Astrocyte (in vitro differentiated cells and primary cell): ENCODE data around the gene KCNMA1. TPM values are rescaled to one million over a fixed set of nuclear protein-coding genes. Genes with fewer than 3 reads are reported as not detected.

Experiments
- DNase-seq: peaks from one replicate; pipeline ENCODE4 v3.0.0-alpha.2; 2010; ENCODE audit warnings: low read depth
- FAIRE-seq: peaks from 2 replicates; lab custom pipeline; 2011; peaks lifted over from hg19 to GRCh38; lab: Jason Lieb, UNC
- H2AFZ ChIP-seq: 2 replicates; pipeline ENCODE4 v1.6.0; 2012; ENCODE audit warnings: low read depth, low read length, inconsistent platforms
- H3K27ac ChIP-seq: 2 replicates; pipeline ENCODE4 v1.5.1; 2011; ENCODE audit warnings: low read depth, low read length, inconsistent platforms
- H3K27me3 ChIP-seq: 2 replicates; pipeline ENCODE4 v1.6.0; 2011; ENCODE audit warnings: low read length, inconsistent platforms; ENCODE audit not compliant: insufficient read depth
- H3K36me3 ChIP-seq: 2 replicates; pipeline ENCODE4 v1.5.1; 2011; ENCODE audit warnings: low read length, inconsistent platforms; ENCODE audit not compliant: insufficient read depth
- H3K4me1 ChIP-seq: 2 replicates; pipeline ENCODE4 v1.5.1; 2011; ENCODE audit warnings: low read length, inconsistent platforms; ENCODE audit not compliant: insufficient read depth
- H3K4me2 ChIP-seq: 2 replicates; pipeline ENCODE4 v1.6.0; 2012; ENCODE audit warnings: low read length, inconsistent platforms
- H3K4me3 ChIP-seq: 2 replicates; pipeline ENCODE4 v1.5.1; 2011; ENCODE audit warnings: low read depth, mild to moderate bottlenecking, low read length, inconsistent platforms; ENCODE audit not compliant: insufficient read depth
- H3K79me2 ChIP-seq: 2 replicates; pipeline ENCODE4 v1.6.0; 2012; ENCODE audit warnings: mild to moderate bottlenecking, low read length, inconsistent platforms; ENCODE audit not compliant: insufficient read depth
- H3K9ac ChIP-seq: 2 replicates; pipeline ENCODE4 v1.6.0; 2012; ENCODE audit warnings: mild to moderate bottlenecking, low read length, inconsistent platforms
- H3K9me3 ChIP-seq: 2 replicates; pipeline ENCODE4 v1.5.1; 2012; ENCODE audit warnings: low read depth, mild to moderate bottlenecking, low read length, inconsistent platforms; ENCODE audit not compliant: insufficient read depth
- H4K20me1 ChIP-seq: 2 replicates; pipeline ENCODE4 v1.6.0; 2012; ENCODE audit warnings: low read length, inconsistent platforms; ENCODE audit not compliant: insufficient read depth
- H3K27ac Mint-ChIP-seq: one replicate; pipeline ENCODE4 v1.8.0; 2021; ENCODE audit warnings: mild to moderate bottlenecking, mixed read lengths; ENCODE audit not compliant: unreplicated experiment
- H3K27me3 Mint-ChIP-seq: one replicate; pipeline ENCODE4 v1.8.0; 2021; ENCODE audit warnings: low read depth, mixed read lengths; ENCODE audit not compliant: unreplicated experiment
- H3K36me3 Mint-ChIP-seq: one replicate; pipeline ENCODE4 v1.8.0; 2021; ENCODE audit warnings: low read depth, mixed read lengths; ENCODE audit not compliant: unreplicated experiment
- H3K4me1 Mint-ChIP-seq: one replicate; pipeline ENCODE4 v1.8.0; 2021; ENCODE audit warnings: low read depth, mixed read lengths; ENCODE audit not compliant: unreplicated experiment
- H3K4me3 Mint-ChIP-seq: one replicate; pipeline ENCODE4 v1.8.0; 2021; ENCODE audit warnings: mild to moderate bottlenecking, moderate library complexity, mixed read lengths; ENCODE audit not compliant: unreplicated experiment
- H3K9me3 Mint-ChIP-seq: one replicate; pipeline ENCODE4 v1.8.0; 2021; ENCODE audit warnings: mild to moderate bottlenecking, mixed read lengths; ENCODE audit not compliant: unreplicated experiment
- EZH2 ChIP-seq: IDR thresholded peaks from 2 replicates; pipeline ENCODE4 v1.6.1; 2012; ENCODE audit warnings: mild to moderate bottlenecking, low read length, inconsistent platforms; ENCODE audit not compliant: insufficient read depth
- total RNA-seq: library from RNA; stranded (reverse); gene quantifications from 2 replicates; pipeline ENCODE4 v1.2.1, GENCODE V29; 2021
- TF ChIP-seq, protein P1 (sequence below): IDR thresholded peaks from 2 replicates; pipeline ENCODE4 v1.5.1; 2011; ENCODE audit warnings: low read depth, mild to moderate bottlenecking, inconsistent platforms, low read length, moderate library complexity; ENCODE audit not compliant: insufficient read depth

The KCNMA1 gene
- total RNA-seq, 1 donor from 2014 or later: 45.8 TPM

GRCh38 chr10:77024461-77024860 is 613.1 kb downstream of the KCNMA1 start:
- FAIRE-seq: no peak

DNA sequence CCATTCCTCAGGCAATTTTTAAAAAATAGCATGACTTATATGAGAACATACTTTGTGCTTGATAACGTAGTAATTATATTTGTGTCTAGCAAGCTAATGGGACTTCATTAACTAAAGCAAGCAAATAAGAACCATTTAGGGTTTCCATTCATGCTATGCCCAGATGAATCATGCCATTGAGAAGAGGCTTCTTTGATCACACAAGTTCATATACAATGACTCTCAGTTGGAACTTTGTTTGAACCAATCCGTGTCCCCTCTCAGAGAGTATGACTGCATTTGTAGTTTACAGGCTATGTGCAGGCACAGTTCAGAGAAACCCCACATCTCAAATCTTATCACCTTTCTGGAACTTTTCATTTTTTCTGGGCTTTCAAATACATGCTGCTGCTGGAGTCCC is 614.2 kb downstream of the KCNMA1 start:
- Histone ChIP-seq H3K27ac (no peak overlapping the region), H3K4me1 (no peaks in the 10 kb centered on the region), H3K9ac (no peak overlapping the region), H2AFZ (no peak overlapping the region), H3K27me3 (no peaks in the 10 kb centered on the region), H3K4me2 (no peak overlapping the region), H3K4me3 (no peak overlapping the region), H4K20me1 (no peaks in the 10 kb centered on the region), H3K79me2 (no peaks in the 10 kb centered on the region), H3K36me3 (no peaks in the 10 kb centered on the region), H3K9me3 (no peaks in the 10 kb centered on the region)
- Mint-ChIP-seq H3K9me3 (no peaks in the 10 kb centered on the region), H3K4me1 (no peaks in the 10 kb centered on the region), H3K27ac (no peak overlapping the region), H3K4me3 (no peak overlapping the region), H3K36me3 (peaks cover 2% of the 10 kb centered on the region), H3K27me3 (no peaks in the 10 kb centered on the region)
- DNase-seq: no peak
- TF ChIP-seq EZH2: no peak
- TF ChIP-seq, protein P1, sequence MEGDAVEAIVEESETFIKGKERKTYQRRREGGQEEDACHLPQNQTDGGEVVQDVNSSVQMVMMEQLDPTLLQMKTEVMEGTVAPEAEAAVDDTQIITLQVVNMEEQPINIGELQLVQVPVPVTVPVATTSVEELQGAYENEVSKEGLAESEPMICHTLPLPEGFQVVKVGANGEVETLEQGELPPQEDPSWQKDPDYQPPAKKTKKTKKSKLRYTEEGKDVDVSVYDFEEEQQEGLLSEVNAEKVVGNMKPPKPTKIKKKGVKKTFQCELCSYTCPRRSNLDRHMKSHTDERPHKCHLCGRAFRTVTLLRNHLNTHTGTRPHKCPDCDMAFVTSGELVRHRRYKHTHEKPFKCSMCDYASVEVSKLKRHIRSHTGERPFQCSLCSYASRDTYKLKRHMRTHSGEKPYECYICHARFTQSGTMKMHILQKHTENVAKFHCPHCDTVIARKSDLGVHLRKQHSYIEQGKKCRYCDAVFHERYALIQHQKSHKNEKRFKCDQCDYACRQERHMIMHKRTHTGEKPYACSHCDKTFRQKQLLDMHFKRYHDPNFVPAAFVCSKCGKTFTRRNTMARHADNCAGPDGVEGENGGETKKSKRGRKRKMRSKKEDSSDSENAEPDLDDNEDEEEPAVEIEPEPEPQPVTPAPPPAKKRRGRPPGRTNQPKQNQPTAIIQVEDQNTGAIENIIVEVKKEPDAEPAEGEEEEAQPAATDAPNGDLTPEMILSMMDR: no peak
- peak; percentile 20 for FAIRE-seq

More at GRCh38 chr10:77024461-77024860, 613.1 kb downstream of the KCNMA1 start:
- H3K79me2 ChIP-seq: no peaks in the 10 kb centered on the region
- H3K4me3 ChIP-seq: no peak overlapping the region
- Mint-ChIP-seq H3K4me1 (no peaks in the 10 kb centered on the region), H3K9me3 (no peaks in the 10 kb centered on the region), H3K36me3 (no peaks in the 10 kb centered on the region), H3K27me3 (no peaks in the 10 kb centered on the region), H3K27ac (no peak overlapping the region), H3K4me3 (no peak overlapping the region)
- H3K9me3 ChIP-seq: no peaks in the 10 kb centered on the region
- H3K27me3 ChIP-seq: no peaks in the 10 kb centered on the region
- no peaks in the 10 kb centered on the region for H3K4me1 ChIP-seq
- no peak overlapping the region for H2AFZ ChIP-seq
- no peak overlapping the region for H3K4me2 ChIP-seq
- TF ChIP-seq, protein P1: no peak
- TF ChIP-seq EZH2: no peak
- DNase-seq: no peak
- H4K20me1 ChIP-seq: no peaks in the 10 kb centered on the region
- H3K27ac ChIP-seq: no peak overlapping the region
- no peaks in the 10 kb centered on the region for H3K36me3 ChIP-seq
- no peak overlapping the region for H3K9ac ChIP-seq

DNA sequence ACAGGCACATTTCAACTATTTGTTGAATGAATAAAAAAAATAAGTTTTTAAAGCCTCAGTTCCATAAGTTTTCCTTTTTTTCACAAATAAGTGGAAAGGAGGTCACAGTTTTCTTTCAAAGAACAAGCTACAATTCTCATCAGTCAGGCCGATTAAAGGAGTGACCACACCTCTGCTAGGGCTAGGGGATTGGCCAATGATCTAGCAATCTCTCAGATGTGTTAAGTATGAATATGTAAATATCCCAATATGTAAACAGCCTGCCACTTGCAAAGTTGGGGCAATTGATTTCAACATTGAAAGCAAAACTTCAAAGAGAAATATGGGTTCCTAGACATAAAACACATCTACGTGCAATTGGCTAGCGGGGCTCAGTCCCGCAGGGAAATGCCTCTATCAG is 614.9 kb downstream of the KCNMA1 start:
- no peak for FAIRE-seq
- TF ChIP-seq, protein P1: no peak
- TF ChIP-seq EZH2: no peak
- Histone ChIP-seq H3K27me3 (no peaks in the 10 kb centered on the region), H3K36me3 (no peaks in the 10 kb centered on the region), H4K20me1 (no peaks in the 10 kb centered on the region), H3K9me3 (no peaks in the 10 kb centered on the region), H3K4me2 (no peak overlapping the region), H3K9ac (no peak overlapping the region), H3K27ac (no peak overlapping the region), H3K4me1 (no peaks in the 10 kb centered on the region), H3K4me3 (no peak overlapping the region), H2AFZ (no peak overlapping the region), H3K79me2 (no peaks in the 10 kb centered on the region)
- Mint-ChIP-seq H3K27me3 (no peaks in the 10 kb centered on the region), H3K9me3 (no peaks in the 10 kb centered on the region), H3K27ac (no peak overlapping the region), H3K36me3 (peaks cover 2% of the 10 kb centered on the region), H3K4me1 (no peaks in the 10 kb centered on the region), H3K4me3 (no peak overlapping the region)
- DNase-seq: no peak
